Activated CD4-positive, CD25-positive, alpha-beta regulatory T cell (primary cell): ENCODE data around the gene MUC20.
"Not testable (repeated sequence)": the region's sequence is repeated elsewhere in the genome, so short reads cannot be mapped to it uniquely, and the experiment has no call there.

Experiments used
- DNase-seq, 4 experiments: peaks; one replicate each; lab custom pipeline; 2025; lab: John Stamatoyannopoulos, UW

Gene MUC20

DNA sequence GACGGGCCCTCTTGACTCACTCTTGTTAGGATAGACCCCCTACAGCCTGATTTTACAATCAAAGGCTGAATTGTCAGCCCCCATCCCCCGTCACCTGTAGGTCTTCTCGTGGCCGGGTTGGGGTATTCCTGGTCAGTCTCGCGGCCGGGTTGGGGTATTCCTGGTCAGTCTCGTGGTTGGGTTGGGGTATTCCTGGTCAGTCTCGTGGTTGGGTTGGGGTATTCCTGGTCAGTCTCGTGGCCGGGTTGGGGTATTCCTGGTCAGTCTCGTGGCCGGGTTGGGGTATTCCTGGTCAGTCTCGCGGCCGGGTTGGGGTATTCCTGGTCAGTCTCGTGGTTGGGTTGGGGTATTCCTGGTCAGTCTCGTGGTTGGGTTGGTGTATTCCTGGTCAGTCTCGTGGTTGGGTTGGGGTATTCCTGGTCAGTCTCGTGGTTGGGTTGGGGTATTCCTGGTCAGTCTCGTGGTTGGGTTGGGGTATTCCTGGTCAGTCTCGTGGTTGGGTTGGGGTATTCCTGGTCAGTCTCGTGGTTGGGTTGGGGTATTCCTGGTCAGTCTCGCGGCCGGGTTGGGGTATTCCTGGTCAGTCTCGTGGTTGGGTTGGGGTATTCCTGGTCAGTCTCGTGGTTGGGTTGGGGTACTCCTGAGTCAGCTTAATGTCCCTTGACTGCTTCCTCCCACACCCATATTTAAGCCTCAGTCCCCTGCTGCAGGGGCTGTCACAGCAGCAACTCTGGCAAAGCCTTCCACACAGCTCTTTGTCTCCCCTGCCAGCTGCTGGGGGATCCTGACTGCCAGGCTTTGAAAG is 50.3 kb downstream of the MUC20 start:
- DNase-seq: not testable (repeated sequence)

- no peak for DNase-seq
These were observed 51.0 kb downstream of the MUC20 start for GRCh38 chr3:195771646-195772300.

- DNase-seq: no peak
These were observed 53.3 kb downstream of the MUC20 start for GRCh38 chr3:195773956-195774537.

DNA sequence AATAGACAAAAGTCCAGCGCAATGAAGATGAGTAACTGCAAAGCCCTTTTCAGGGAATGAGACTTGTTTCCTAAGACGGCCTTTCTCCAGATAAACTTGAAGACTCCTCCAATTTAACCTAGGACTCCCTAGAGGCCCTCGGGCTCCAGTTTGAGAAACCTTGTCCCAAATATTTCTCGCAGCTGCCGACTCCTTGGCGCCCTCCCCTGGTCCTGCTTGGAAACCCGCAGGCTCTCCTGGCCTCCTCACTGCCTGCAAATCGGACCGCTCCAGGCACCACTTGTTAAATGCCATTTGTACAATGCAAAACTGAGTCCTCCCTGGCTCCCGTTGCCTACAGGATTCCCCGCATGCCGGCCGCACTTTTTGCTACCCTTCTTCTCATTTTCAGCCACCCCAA is 54.1 kb downstream of the MUC20 start:
- DNase-seq: no peak

DNA sequence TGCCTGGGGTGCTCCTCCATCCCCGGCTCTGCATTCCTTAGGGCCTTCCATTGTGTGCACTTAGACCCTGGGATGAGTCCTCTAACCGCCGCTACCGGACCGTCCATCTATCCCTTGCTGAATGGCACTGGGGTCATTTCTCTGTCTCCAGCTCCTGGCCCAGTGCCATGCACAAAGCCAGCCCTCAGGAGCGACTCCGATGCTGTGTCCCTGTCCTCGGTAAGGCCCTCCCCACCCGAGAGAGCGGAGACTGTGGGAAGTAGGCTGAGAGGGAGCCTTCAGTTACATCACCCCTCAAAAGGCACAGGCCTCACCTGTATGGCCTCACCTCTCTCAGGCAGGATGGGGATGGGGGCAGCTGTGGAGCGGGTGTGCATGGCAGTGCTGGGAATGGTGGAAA is 57.2 kb downstream of the MUC20 start:
- DNase-seq: no peak

GRCh38 chr3:195781236-195781635 is 60.5 kb downstream of the MUC20 start:
- DNase-seq: not testable (repeated sequence)
